ENCODE data around the gene MAP3K19. TPM values are rescaled to one million over a fixed set of nuclear protein-coding genes. Genes with fewer than 3 reads are reported as not detected.
A peak's percentile ranks its signal among the peaks of the same experiment; 100 is the strongest.

MAP3K19 gene
- total RNA-seq, 1 donor from 2014 or later = not detected

GRCh38 chr2:135076556-135076955 lies 29.3 kb upstream of the MAP3K19 start:
- Histone ChIP-seq H3K27me3 (ENCODE audit: control insufficient read depth in 3 of 3, insufficient read depth in 3 of 3, low read length in 3 of 3) (no peaks in the 10 kb centered on the region), H3K9me3 (ENCODE audit: control insufficient read depth in 3 of 3, low read length in 3 of 3) (no peaks in the 10 kb centered on the region), H3K27ac (ENCODE audit: low read depth, low read length) (no peak overlapping the region), H3K36me3 (ENCODE audit: control insufficient read depth in 3 of 3, insufficient read depth in 3 of 3, low read length in 3 of 3) (peaks cover 0 to 2% (median 0%) of the 10 kb centered on the region in 3 donors), H3K4me3 (ENCODE audit: low read length in 3 of 3) (no peak overlapping the region), H3K4me1 (ENCODE audit: control insufficient read depth in 3 of 3, insufficient read depth in 3 of 3, low read length in 3 of 3) (no peaks in the 10 kb centered on the region), H3K9ac (ENCODE audit: low read depth in 1 of 3, low read length in 3 of 3) (no peak overlapping the region)

DNA sequence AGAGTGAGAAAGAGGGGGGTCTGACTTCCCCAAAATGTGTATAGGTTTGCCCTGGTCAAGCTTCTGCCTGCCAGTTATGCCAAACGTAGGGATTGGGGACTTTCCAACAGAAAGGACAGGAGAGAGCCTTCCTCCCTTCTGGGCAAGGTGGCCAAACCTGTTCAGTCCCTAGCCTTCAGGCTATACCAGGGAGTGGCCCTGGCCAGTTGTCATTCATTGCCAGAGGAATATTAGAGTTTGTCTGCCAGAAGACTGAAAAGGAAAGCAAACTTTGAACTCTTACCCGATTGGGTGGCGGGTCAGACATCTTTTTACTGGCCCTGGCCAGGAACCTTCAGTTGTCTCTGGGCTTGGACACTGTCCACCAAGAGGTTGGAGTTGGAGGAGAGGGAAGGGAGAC lies 27.0 kb upstream of the MAP3K19 start:
- H3K27ac ChIP-seq (ENCODE audit: low read depth, low read length) = no peak overlapping the region
- H3K9me3 ChIP-seq (ENCODE audit: control insufficient read depth in 3 of 3, low read length in 3 of 3) = no peaks in the 10 kb centered on the region
- no peaks in the 10 kb centered on the region for H3K4me1 ChIP-seq (ENCODE audit: control insufficient read depth in 3 of 3, insufficient read depth in 3 of 3, low read length in 3 of 3)
- H3K4me3 ChIP-seq (ENCODE audit: low read length in 3 of 3) = no peak overlapping the region
- H3K36me3 ChIP-seq (ENCODE audit: control insufficient read depth in 3 of 3, insufficient read depth in 3 of 3, low read length in 3 of 3) = peaks cover 0 to 2% (median 0%) of the 10 kb centered on the region in 3 donors
- H3K27me3 ChIP-seq (ENCODE audit: control insufficient read depth in 3 of 3, insufficient read depth in 3 of 3, low read length in 3 of 3) = no peaks in the 10 kb centered on the region
- H3K9ac ChIP-seq (ENCODE audit: low read depth in 1 of 3, low read length in 3 of 3) = no peak overlapping the region

DNA sequence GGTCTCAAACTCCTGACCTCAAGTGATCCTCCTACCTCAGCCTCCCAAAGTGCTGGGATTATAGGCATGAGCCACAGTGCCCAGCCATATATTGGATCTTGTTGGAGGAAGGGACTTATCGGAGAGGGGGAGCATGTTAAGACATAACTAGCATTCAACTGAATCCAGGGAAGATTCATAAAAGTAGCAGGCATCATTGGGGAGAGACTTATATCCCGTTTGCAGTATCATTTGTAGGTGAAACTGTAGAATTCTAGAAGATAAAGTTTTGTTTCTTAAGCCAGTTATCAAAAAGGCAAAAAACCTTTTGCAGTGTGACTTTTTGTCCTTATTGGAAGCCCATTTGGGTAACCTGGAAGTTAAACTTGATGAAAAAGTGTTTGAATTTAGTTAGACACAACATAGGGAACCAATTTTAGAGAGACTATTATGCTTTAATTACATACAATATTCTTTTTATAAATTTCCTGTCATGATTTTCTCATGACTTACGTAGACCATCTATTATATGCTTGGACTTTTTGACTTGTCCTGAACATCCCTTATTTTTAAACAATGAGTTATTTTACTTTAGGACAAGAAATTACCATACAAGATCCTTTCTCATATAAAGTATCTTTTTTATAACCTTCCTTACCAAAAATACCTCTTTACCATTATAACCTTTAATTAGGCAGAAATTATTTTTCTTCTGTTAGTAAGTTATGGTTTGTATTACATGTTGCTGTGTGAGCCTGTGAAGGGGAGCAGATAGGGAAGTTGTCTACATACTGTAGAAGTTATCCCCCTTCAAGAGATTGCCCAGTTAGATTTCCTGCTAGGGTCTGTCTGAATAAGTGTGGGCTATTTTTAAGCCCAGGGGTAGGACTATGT lies 25.1 kb upstream of the MAP3K19 start:
- Histone ChIP-seq H3K4me1 (ENCODE audit: control insufficient read depth in 3 of 3, insufficient read depth in 3 of 3, low read length in 3 of 3) (no peaks in the 10 kb centered on the region), H3K9ac (ENCODE audit: low read depth in 1 of 3, low read length in 3 of 3) (no peak overlapping the region), H3K27ac (ENCODE audit: low read depth, low read length) (no peak overlapping the region), H3K36me3 (ENCODE audit: control insufficient read depth in 3 of 3, insufficient read depth in 3 of 3, low read length in 3 of 3) (peaks cover 0 to 3% (median 2%) of the 10 kb centered on the region in 3 donors), H3K4me3 (ENCODE audit: low read length in 3 of 3) (no peak overlapping the region), H3K9me3 (ENCODE audit: control insufficient read depth in 3 of 3, low read length in 3 of 3) (no peaks in the 10 kb centered on the region), H3K27me3 (ENCODE audit: control insufficient read depth in 3 of 3, insufficient read depth in 3 of 3, low read length in 3 of 3) (no peaks in the 10 kb centered on the region)

- H3K9me3 ChIP-seq (ENCODE audit: control insufficient read depth in 3 of 3, low read length in 3 of 3) = no peaks in the 10 kb centered on the region
- no peak overlapping the region for H3K27ac ChIP-seq (ENCODE audit: low read depth, low read length)
- H3K4me3 ChIP-seq (ENCODE audit: low read length in 3 of 3) = no peak overlapping the region
- no peak overlapping the region for H3K9ac ChIP-seq (ENCODE audit: low read depth in 1 of 3, low read length in 3 of 3)
- H3K4me1 ChIP-seq (ENCODE audit: control insufficient read depth in 3 of 3, insufficient read depth in 3 of 3, low read length in 3 of 3) = peaks cover 0 to 5% (median 0%) of the 10 kb centered on the region in 3 donors
- H3K36me3 ChIP-seq (ENCODE audit: control insufficient read depth in 3 of 3, insufficient read depth in 3 of 3, low read length in 3 of 3) = peaks cover 0 to 7% (median 0%) of the 10 kb centered on the region in 3 donors
- H3K27me3 ChIP-seq (ENCODE audit: control insufficient read depth in 3 of 3, insufficient read depth in 3 of 3, low read length in 3 of 3) = no peaks in the 10 kb centered on the region
These were observed 19.5 kb upstream of the MAP3K19 start for GRCh38 chr2:135066710-135067109.

- H3K27ac ChIP-seq (ENCODE audit: low read depth, low read length) = no peak overlapping the region
- H3K4me1 ChIP-seq (ENCODE audit: control insufficient read depth in 3 of 3, insufficient read depth in 3 of 3, low read length in 3 of 3) = peaks cover 0 to 5% (median 0%) of the 10 kb centered on the region in 3 donors
- H3K4me3 ChIP-seq (ENCODE audit: low read length in 3 of 3) = no peak overlapping the region
- H3K9ac ChIP-seq (ENCODE audit: low read depth in 1 of 3, low read length in 3 of 3) = no peak overlapping the region
- H3K27me3 ChIP-seq (ENCODE audit: control insufficient read depth in 3 of 3, insufficient read depth in 3 of 3, low read length in 3 of 3) = no peaks in the 10 kb centered on the region
- H3K9me3 ChIP-seq (ENCODE audit: control insufficient read depth in 3 of 3, low read length in 3 of 3) = no peaks in the 10 kb centered on the region
- peaks cover 0 to 12% (median 8%) of the 10 kb centered on the region in 3 donors for H3K36me3 ChIP-seq (ENCODE audit: control insufficient read depth in 3 of 3, insufficient read depth in 3 of 3, low read length in 3 of 3)
These were observed 16.9 kb upstream of the MAP3K19 start for GRCh38 chr2:135064149-135064548.

DNA sequence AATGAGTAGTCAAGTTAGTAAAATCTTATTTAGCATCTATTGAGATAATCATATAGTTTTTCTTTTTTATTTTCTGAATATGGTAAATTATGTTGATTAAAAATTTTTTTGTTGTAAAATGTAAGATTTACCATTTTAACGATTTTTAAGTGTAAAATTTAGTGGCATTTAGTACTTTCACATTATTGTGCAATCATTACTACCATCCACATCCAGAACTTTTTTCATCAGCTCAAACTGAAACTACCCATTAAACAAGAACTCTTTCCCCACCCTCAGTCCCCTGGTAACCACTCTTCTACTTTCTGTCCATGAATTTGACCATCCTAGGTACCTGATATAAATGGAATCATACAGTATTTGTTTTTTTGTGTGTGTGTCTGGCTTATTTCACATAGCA lies 16.0 kb upstream of the MAP3K19 start:
- no peak overlapping the region for H3K27ac ChIP-seq (ENCODE audit: low read depth, low read length)
- no peaks in the 10 kb centered on the region for H3K27me3 ChIP-seq (ENCODE audit: control insufficient read depth in 3 of 3, insufficient read depth in 3 of 3, low read length in 3 of 3)
- H3K4me3 ChIP-seq (ENCODE audit: low read length in 3 of 3) = no peak overlapping the region
- no peaks in the 10 kb centered on the region for H3K9me3 ChIP-seq (ENCODE audit: control insufficient read depth in 3 of 3, low read length in 3 of 3)
- H3K9ac ChIP-seq (ENCODE audit: low read depth in 1 of 3, low read length in 3 of 3) = no peak overlapping the region
- peaks cover 0 to 10% (median 8%) of the 10 kb centered on the region in 3 donors for H3K36me3 ChIP-seq (ENCODE audit: control insufficient read depth in 3 of 3, insufficient read depth in 3 of 3, low read length in 3 of 3)
- peaks cover 0 to 5% (median 0%) of the 10 kb centered on the region in 3 donors for H3K4me1 ChIP-seq (ENCODE audit: control insufficient read depth in 3 of 3, insufficient read depth in 3 of 3, low read length in 3 of 3)

- Histone ChIP-seq H3K4me1 (ENCODE audit: control insufficient read depth in 3 of 3, insufficient read depth in 3 of 3, low read length in 3 of 3) (no peaks in the 10 kb centered on the region), H3K36me3 (ENCODE audit: control insufficient read depth in 3 of 3, insufficient read depth in 3 of 3, low read length in 3 of 3) (peaks cover 0 to 13% (median 8%) of the 10 kb centered on the region in 3 donors), H3K27ac (ENCODE audit: low read depth, low read length) (no peak overlapping the region)
These were observed 12.3 kb upstream of the MAP3K19 start for GRCh38 chr2:135059577-135059976.

DNA sequence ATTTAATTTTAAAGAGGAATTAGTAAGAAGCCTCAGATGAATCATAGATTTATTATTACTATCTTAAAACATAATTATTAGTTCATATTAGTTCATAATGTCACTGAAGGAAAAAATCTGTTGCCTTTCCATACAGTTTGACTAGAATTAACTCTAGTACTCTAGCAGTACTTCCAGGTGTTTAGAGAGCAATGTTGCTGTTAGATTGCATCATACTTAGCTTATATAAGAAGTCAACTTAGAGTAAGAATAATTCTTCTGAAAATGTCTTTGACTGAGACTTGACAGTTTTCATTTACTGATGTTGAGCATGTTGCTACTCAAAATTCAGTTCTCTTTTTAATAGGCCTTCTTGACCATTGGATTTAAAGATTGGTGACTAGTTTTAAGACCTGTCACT lies 9.5 kb upstream of the MAP3K19 start:
- H3K4me3 ChIP-seq (ENCODE audit: low read length in 3 of 3) = no peak overlapping the region
- no peaks in the 10 kb centered on the region for H3K27me3 ChIP-seq (ENCODE audit: control insufficient read depth in 3 of 3, insufficient read depth in 3 of 3, low read length in 3 of 3)
- H3K36me3 ChIP-seq (ENCODE audit: control insufficient read depth in 3 of 3, insufficient read depth in 3 of 3, low read length in 3 of 3) = peaks cover 0 to 10% (median 8%) of the 10 kb centered on the region in 3 donors
- no peak overlapping the region for H3K27ac ChIP-seq (ENCODE audit: low read depth, low read length)
- no peak overlapping the region for H3K9ac ChIP-seq (ENCODE audit: low read depth in 1 of 3, low read length in 3 of 3)
- H3K4me1 ChIP-seq (ENCODE audit: control insufficient read depth in 3 of 3, insufficient read depth in 3 of 3, low read length in 3 of 3) = peaks cover 10 to 16% (median 11%) of the 10 kb centered on the region in 3 donors
- no peaks in the 10 kb centered on the region for H3K9me3 ChIP-seq (ENCODE audit: control insufficient read depth in 3 of 3, low read length in 3 of 3)

More at GRCh38 chr2:135059577-135059976, 12.3 kb upstream of the MAP3K19 start:
- H3K9ac ChIP-seq (ENCODE audit: low read depth in 1 of 3, low read length in 3 of 3) = no peak overlapping the region
- no peaks in the 10 kb centered on the region for H3K27me3 ChIP-seq (ENCODE audit: control insufficient read depth in 3 of 3, insufficient read depth in 3 of 3, low read length in 3 of 3)
- no peak overlapping the region for H3K4me3 ChIP-seq (ENCODE audit: low read length in 3 of 3)
- H3K9me3 ChIP-seq (ENCODE audit: control insufficient read depth in 3 of 3, low read length in 3 of 3) = no peaks in the 10 kb centered on the region

GRCh38 chr2:135055182-135055786 lies 8.0 kb upstream of the MAP3K19 start:
- H3K36me3 ChIP-seq (ENCODE audit: control insufficient read depth in 3 of 3, insufficient read depth in 3 of 3, low read length in 3 of 3) = peaks cover 0 to 3% (median 0%) of the 10 kb centered on the region in 3 donors
- peaks cover 10 to 22% (median 11%) of the 10 kb centered on the region in 3 donors for H3K4me1 ChIP-seq (ENCODE audit: control insufficient read depth in 3 of 3, insufficient read depth in 3 of 3, low read length in 3 of 3)
- H3K27ac ChIP-seq (ENCODE audit: low read depth, low read length) = no peak overlapping the region
- no peak overlapping the region for H3K9ac ChIP-seq (ENCODE audit: low read depth in 1 of 3, low read length in 3 of 3)
- no peaks in the 10 kb centered on the region for H3K27me3 ChIP-seq (ENCODE audit: control insufficient read depth in 3 of 3, insufficient read depth in 3 of 3, low read length in 3 of 3)
- no peaks in the 10 kb centered on the region for H3K9me3 ChIP-seq (ENCODE audit: control insufficient read depth in 3 of 3, low read length in 3 of 3)
- peak overlapping the region in 1 of 3 donors; percentile 38 for H3K4me3 ChIP-seq (ENCODE audit: low read length in 3 of 3)

DNA sequence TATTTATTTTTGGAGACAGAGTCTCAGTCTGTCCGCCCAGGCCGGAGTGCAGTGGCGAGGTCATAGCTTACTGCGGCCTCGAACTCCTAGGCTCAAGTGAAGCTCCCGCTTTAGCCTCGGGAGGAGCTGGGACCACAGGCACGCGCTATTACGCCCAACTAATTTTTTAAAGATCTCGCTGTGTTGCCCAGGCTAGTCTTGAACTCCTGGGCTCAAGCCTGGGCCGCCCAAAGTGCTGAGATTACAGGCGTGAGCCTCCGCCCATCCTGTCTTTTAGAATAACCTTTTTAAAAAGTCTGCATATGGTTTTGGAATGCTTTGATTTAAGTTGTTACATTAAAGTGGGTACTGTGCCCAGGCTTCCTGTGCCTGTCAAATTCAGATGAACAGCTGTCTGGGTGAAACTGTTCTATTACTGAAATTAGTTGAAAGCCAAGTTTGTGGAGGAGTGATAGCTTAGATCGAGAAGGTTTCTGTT lies 5.8 kb upstream of the MAP3K19 start:
- Histone ChIP-seq H3K27ac (ENCODE audit: low read depth, low read length) (peak overlapping the region; percentile 98), H3K9ac (ENCODE audit: low read depth in 1 of 3, low read length in 3 of 3) (peak overlapping the region; percentile 94 to 100 (median 99)), H3K4me3 (ENCODE audit: low read length in 3 of 3) (peak overlapping the region; percentile 92 to 99 (median 94)), H3K9me3 (ENCODE audit: control insufficient read depth in 3 of 3, low read length in 3 of 3) (no peaks in the 10 kb centered on the region), H3K4me1 (ENCODE audit: control insufficient read depth in 3 of 3, insufficient read depth in 3 of 3, low read length in 3 of 3) (peaks cover 10 to 27% (median 11%) of the 10 kb centered on the region in 3 donors), H3K36me3 (ENCODE audit: control insufficient read depth in 3 of 3, insufficient read depth in 3 of 3, low read length in 3 of 3) (peaks cover 0 to 3% (median 0%) of the 10 kb centered on the region in 3 donors), H3K27me3 (ENCODE audit: control insufficient read depth in 3 of 3, insufficient read depth in 3 of 3, low read length in 3 of 3) (no peaks in the 10 kb centered on the region)
